Measurements from ENCODE around the gene TPSD1. TPM values are rescaled to one million over a fixed set of nuclear protein-coding genes. Genes with fewer than 3 reads are reported as not detected.

TPSD1 gene
- total RNA-seq, 2 donors from 2014 or later, result 1.6 TPM; not detected in 1

DNA sequence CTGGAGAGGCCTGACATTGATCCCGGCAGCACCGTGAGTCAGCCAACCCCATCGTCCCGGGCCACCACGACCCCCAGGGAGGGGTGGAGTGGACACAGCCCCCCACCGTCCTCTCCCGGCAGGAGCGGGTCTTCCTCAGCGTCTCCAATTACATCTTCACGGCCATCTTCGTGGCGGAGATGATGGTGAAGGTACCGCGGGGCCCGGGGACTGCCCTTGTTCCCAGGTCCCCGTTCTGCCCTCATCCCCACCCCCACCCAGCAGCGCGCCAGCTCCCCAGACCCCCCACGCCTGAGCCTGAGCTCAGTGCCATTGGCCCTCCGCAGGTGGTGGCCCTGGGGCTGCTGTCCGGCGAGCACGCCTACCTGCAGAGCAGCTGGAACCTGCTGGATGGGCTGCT lies 45.4 kb upstream of the TPSD1 start:
- Histone ChIP-seq H3K36me3 (replicated peaks in 1 of 2; ENCODE audit: insufficient read depth in 1 of 2, low read depth in 2 of 2) (no peaks in the 10 kb centered on the region), H3K4me1 (no peaks in the 10 kb centered on the region), H3K9me3 (no peaks in the 10 kb centered on the region), H3K4me3 (no peak overlapping the region), H3K27ac (no peak overlapping the region), H3K27me3 (no peaks in the 10 kb centered on the region)
- DNase-seq, result no peak
- intact Hi-C loops (cut with DNase I), result no loop called here
- no peak for TF ChIP-seq POLR2A (IDR thresholded peaks at IDR 0.05)
- TF ChIP-seq, protein P1, sequence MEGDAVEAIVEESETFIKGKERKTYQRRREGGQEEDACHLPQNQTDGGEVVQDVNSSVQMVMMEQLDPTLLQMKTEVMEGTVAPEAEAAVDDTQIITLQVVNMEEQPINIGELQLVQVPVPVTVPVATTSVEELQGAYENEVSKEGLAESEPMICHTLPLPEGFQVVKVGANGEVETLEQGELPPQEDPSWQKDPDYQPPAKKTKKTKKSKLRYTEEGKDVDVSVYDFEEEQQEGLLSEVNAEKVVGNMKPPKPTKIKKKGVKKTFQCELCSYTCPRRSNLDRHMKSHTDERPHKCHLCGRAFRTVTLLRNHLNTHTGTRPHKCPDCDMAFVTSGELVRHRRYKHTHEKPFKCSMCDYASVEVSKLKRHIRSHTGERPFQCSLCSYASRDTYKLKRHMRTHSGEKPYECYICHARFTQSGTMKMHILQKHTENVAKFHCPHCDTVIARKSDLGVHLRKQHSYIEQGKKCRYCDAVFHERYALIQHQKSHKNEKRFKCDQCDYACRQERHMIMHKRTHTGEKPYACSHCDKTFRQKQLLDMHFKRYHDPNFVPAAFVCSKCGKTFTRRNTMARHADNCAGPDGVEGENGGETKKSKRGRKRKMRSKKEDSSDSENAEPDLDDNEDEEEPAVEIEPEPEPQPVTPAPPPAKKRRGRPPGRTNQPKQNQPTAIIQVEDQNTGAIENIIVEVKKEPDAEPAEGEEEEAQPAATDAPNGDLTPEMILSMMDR (IDR thresholded peaks at IDR 0.05), result no peak
- WGBS, 2 donors, result 77 to 83% methylated on average over 17 to 21 of the region's 23 CpGs
- no peak for ATAC-seq

DNA sequence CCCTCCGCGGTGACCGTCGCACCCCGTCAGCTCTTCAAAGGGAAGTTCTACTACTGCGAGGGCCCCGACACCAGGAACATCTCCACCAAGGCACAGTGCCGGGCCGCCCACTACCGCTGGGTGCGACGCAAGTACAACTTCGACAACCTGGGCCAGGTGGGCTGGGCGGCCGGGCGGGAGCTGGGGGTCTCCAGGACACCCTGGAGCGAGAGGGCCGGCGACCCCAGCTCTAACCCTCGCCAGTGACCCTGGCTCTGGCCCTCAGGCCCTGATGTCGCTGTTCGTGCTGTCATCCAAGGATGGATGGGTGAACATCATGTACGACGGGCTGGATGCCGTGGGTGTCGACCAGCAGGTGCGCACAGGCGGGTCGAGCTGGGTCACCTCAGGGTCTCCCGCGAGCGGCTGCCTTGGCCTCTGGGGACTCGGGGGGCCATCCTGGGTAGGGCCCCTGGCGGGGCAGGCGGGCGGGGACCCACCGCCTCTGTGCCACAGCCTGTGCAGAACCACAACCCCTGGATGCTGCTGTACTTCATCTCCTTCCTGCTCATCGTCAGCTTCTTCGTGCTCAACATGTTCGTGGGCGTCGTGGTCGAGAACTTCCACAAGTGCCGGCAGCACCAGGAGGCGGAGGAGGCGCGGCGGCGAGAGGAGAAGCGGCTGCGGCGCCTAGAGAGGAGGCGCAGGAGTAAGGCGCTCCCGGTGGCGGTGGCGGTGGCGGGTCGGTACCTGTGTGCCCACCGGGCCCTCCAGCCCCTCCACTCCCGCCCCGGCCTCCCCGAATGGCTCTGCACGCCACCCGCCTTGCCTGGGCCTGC lies 44.2 kb upstream of the TPSD1 start:
- Histone ChIP-seq H3K9me3 (no peaks in the 10 kb centered on the region), H3K27me3 (no peaks in the 10 kb centered on the region), H3K4me1 (no peaks in the 10 kb centered on the region), H3K27ac (no peak overlapping the region), H3K36me3 (replicated peaks in 1 of 2; ENCODE audit: insufficient read depth in 1 of 2, low read depth in 2 of 2) (no peaks in the 10 kb centered on the region), H3K4me3 (no peak overlapping the region)
- WGBS, 2 donors, result 83 to 90% methylated on average over 29 to 46 of the region's 65 CpGs
- intact Hi-C loops (cut with DNase I), result no loop called here
- DNase-seq (no peak), ATAC-seq (no peak)
- no peak for TF ChIP-seq POLR2A (IDR thresholded peaks at IDR 0.05)
- TF ChIP-seq, protein P1 (IDR thresholded peaks at IDR 0.05), result no peak

DNA sequence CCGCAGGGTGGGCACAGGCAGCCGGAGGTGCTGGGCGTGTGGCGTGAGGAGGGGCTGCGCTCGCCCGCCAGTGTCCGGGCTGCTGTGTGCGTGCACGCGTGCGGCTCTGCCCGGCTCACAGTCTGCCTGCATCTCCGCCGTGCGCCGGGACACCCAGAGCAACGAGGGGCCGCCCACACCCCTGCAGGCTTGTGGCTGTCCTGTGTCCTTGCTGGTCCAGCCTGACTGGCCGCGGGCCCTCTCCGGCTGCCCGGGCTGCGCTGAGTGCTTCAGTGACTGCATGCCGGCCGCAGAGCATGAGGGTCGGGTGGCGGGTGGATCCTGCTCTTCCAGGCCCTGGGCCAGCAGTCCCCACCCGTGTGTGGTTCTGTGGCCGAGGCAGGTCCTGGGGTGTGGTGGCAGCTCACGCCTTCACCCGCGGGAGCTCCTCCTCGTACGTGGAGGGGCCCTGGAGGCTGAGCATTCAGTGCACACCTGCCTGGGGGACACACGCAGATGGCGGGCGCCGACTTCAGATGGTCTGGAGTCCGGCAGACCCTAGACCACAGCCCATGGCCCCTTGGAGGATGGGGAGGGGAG lies 43.2 kb upstream of the TPSD1 start:
- Histone ChIP-seq H3K4me1 (no peaks in the 10 kb centered on the region), H3K4me3 (no peak overlapping the region), H3K27ac (no peak overlapping the region), H3K27me3 (no peaks in the 10 kb centered on the region), H3K9me3 (no peaks in the 10 kb centered on the region), H3K36me3 (replicated peaks in 1 of 2; ENCODE audit: insufficient read depth in 1 of 2, low read depth in 2 of 2) (no peaks in the 10 kb centered on the region)
- intact Hi-C loops (cut with DNase I), result no loop called here
- ATAC-seq, result no peak
- DNase-seq, result no peak
- 93% methylated on average over 39 of the region's 40 CpGs; no CpG with 5 or more reads in 1 of the 2 donors for WGBS, 2 donors
- TF ChIP-seq, protein P1 (IDR thresholded peaks at IDR 0.05), result no peak
- TF ChIP-seq POLR2A (IDR thresholded peaks at IDR 0.05), result no peak

DNA sequence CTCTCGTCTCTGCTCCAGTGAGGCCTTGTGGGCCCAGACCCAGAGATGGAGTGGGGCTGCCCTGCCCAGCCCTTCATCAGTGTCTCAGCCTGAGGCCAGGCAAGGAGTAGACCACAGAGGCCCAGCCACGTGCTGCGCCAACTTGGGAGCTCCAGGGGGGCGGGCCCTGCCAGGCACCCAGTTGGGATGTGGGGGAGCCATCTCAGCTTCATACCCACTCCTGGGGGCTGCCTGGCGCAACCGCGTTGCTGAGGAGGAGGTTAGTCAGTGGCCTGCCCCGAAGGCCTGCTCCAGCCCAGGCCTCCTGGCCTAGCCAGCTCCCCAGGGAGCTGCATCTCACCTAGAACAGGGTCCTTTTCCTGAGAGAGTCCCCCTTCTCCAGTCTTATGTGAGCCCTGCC lies 42.6 kb upstream of the TPSD1 start:
- intact Hi-C loops (cut with DNase I), result no loop called here
- TF ChIP-seq, protein P1 (IDR thresholded peaks at IDR 0.05), result no peak
- TF ChIP-seq POLR2A (IDR thresholded peaks at IDR 0.05), result no peak
- no peaks in the 10 kb centered on the region for H3K4me1 ChIP-seq
- DNase-seq (no peak), ATAC-seq (no peak)
- H3K27ac ChIP-seq, result no peak overlapping the region
- H3K36me3 ChIP-seq (replicated peaks in 1 of 2; ENCODE audit: insufficient read depth in 1 of 2, low read depth in 2 of 2), result no peaks in the 10 kb centered on the region
- no peak overlapping the region for H3K4me3 ChIP-seq
- H3K9me3 ChIP-seq, result no peaks in the 10 kb centered on the region
- 78% methylated on average over 7 of the region's 8 CpGs; no CpG with 5 or more reads in 1 of the 2 donors for WGBS, 2 donors
- no peaks in the 10 kb centered on the region for H3K27me3 ChIP-seq
